Mucosa of rectum (tissue), 2 donors: ENCODE data around the gene KIF26B.
"Not testable (repeated sequence)": the region's sequence is repeated elsewhere in the genome, so short reads cannot be mapped to it uniquely, and the experiment has no call there.

Source experiments
- H3K27ac ChIP-seq, 2 donors: one replicate each; pipeline ENCODE4 v1.7.0; 2013; ENCODE audit warnings: inconsistent platforms in 2 of 2, low read depth in 2 of 2, low read length in 2 of 2
- H3K27me3 ChIP-seq, 2 donors: one replicate each; pipeline ENCODE4 v1.7.0; 2013; ENCODE audit warnings: low read length in 2 of 2; ENCODE audit not compliant: control insufficient read depth in 2 of 2, insufficient read depth in 2 of 2
- H3K36me3 ChIP-seq, 2 donors: one replicate each; pipeline ENCODE4 v1.7.0; 2013; ENCODE audit warnings: low read length in 2 of 2; ENCODE audit not compliant: control insufficient read depth in 2 of 2, insufficient read depth in 2 of 2
- H3K4me1 ChIP-seq, 2 donors: one replicate each; pipeline ENCODE4 v1.7.0; 2013; ENCODE audit warnings: low read length in 2 of 2, mild to moderate bottlenecking in 1 of 2; ENCODE audit not compliant: control insufficient read depth in 2 of 2, insufficient read depth in 2 of 2
- H3K4me3 ChIP-seq, 2 donors: one replicate each; pipeline ENCODE4 v1.7.0; 2013; ENCODE audit warnings: low read length in 2 of 2
- H3K9ac ChIP-seq, 2 donors: one replicate each; pipeline ENCODE4 v1.7.0; 2013; ENCODE audit warnings: low read length in 2 of 2, low read depth in 1 of 2, mild to moderate bottlenecking in 1 of 2
- H3K9me3 ChIP-seq, 2 donors: one replicate each; pipeline ENCODE4 v1.7.0; 2013; ENCODE audit warnings: low read length in 2 of 2; ENCODE audit not compliant: control insufficient read depth in 2 of 2
- donor health status: healthy.
- donor health status: Normal muscosa, but diverticular disease.

Gene KIF26B

DNA sequence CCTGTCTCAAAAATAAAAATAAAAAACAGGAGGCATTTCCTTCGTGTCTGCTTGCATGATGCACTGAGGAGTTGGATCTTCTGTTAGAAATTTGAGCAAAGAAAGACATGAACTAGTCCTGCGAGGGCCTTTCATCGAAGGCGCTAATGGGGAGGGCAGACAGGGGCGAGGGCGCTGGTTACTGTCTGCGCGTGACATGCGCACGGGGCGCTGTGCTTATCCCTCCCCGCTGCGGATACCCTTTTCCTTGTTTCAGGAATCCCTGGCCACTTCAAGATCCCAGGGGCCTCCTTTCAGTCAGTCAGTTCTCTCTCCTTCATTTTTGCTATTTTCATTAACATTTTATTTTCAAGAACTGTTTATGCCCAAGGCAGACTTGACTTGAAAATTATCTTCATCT, 545.8 kb downstream of the KIF26B start:
- no peaks in the 10 kb centered on the region for H3K4me1 ChIP-seq
- no peak overlapping the region for H3K9ac ChIP-seq
- H3K9me3 ChIP-seq: no peaks in the 10 kb centered on the region
- no peaks in the 10 kb centered on the region for H3K27me3 ChIP-seq
- no peak overlapping the region for H3K27ac ChIP-seq
- no peaks in the 10 kb centered on the region for H3K36me3 ChIP-seq
- H3K4me3 ChIP-seq: no peak overlapping the region

DNA sequence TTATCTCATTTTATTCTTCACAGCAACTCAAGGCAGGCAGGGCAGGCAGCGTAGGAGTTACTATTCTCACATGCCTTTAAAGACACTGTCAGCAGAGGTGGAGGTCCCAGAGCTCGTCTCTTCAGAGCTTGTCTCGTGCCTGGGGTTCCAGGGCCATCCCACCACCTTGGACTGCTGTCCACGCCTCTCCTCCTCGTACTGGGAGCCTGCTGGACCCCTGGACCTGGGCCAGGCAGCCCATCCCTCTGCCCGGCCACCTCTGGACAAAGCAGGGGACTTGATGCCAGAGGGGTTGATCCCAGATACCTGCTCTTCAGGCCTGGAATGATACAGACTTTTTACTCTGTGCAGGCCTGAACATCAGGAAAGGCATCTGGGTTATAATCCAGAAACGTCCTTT, 546.8 kb downstream of the KIF26B start:
- H3K27ac ChIP-seq: no peak overlapping the region
- no peaks in the 10 kb centered on the region for H3K27me3 ChIP-seq
- no peak overlapping the region for H3K4me3 ChIP-seq
- no peak overlapping the region for H3K9ac ChIP-seq
- no peaks in the 10 kb centered on the region for H3K9me3 ChIP-seq
- H3K4me1 ChIP-seq: no peaks in the 10 kb centered on the region
- H3K36me3 ChIP-seq: no peaks in the 10 kb centered on the region

DNA sequence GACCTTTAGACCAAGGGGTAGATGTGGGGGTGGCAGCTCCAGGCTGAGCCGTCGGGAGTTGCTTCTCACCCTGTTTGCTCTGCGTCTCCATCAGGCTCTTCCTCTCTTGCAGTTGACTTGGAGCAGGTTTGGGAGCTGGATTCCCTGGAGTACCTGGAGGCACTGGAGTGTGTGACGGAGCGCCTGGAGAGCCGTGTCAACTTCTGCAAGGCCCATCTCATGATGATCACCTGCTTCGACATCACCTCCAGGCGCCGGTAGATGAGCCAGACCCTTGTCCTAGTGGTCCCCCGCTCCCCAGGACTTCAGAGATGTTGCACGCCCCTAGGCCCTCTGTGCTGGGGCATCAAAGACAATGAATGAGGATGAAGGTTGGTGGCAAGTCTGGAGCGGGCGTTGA, 547.6 kb downstream of the KIF26B start:
- no peaks in the 10 kb centered on the region for H3K9me3 ChIP-seq
- no peaks in the 10 kb centered on the region for H3K27me3 ChIP-seq
- H3K36me3 ChIP-seq: no peaks in the 10 kb centered on the region
- no peak overlapping the region for H3K9ac ChIP-seq
- H3K27ac ChIP-seq: no peak overlapping the region
- H3K4me3 ChIP-seq: no peak overlapping the region
- no peaks in the 10 kb centered on the region for H3K4me1 ChIP-seq

DNA sequence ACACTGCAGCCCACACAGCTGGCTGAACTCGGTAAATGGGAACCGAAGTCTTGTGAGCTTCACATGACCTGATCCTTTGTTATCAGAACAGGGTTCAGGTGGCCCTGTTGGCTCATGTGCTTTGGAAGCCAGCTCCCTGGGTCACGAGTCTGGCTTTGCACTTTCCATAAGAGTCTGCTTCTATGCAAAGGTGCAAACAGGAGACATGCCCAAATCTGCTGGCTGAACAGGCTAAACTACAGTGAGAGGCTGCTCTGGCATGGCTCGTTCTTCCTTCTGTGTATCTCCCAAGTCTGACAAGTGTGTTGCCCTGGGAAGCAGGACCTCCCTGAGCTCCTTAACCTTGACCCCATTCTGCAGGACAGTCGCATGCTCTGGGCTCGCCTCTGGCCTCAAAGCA, 549.6 kb downstream of the KIF26B start:
- H3K27ac ChIP-seq: no peak overlapping the region
- H3K4me1 ChIP-seq: no peaks in the 10 kb centered on the region
- H3K27me3 ChIP-seq: no peaks in the 10 kb centered on the region
- H3K9me3 ChIP-seq: no peaks in the 10 kb centered on the region
- H3K4me3 ChIP-seq: no peak overlapping the region
- H3K9ac ChIP-seq: no peak overlapping the region
- H3K36me3 ChIP-seq: no peaks in the 10 kb centered on the region

DNA sequence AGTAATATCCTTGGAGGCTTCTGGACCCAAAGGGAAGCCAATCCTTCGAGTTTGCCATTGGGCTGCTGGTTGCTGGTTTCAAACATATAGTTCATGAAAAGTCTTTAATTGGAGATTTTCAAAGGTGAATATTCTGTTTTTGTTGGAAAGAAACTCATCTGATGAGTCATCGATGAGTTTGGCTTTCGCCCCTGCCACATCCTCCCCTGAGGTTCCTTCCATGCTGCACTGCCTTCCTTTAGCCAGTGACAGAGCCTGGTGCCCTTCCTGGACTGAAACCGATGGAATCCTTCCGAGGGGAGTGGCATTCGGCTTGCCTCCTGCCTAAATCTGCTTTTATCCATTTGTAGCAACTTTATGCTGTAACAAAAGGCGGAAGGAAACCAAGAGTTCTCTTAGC, 550.0 kb downstream of the KIF26B start:
- no peaks in the 10 kb centered on the region for H3K27me3 ChIP-seq
- no peak overlapping the region for H3K4me3 ChIP-seq
- H3K27ac ChIP-seq: no peak overlapping the region
- H3K4me1 ChIP-seq: no peaks in the 10 kb centered on the region
- H3K9ac ChIP-seq: no peak overlapping the region
- no peaks in the 10 kb centered on the region for H3K36me3 ChIP-seq
- H3K9me3 ChIP-seq: no peaks in the 10 kb centered on the region

DNA sequence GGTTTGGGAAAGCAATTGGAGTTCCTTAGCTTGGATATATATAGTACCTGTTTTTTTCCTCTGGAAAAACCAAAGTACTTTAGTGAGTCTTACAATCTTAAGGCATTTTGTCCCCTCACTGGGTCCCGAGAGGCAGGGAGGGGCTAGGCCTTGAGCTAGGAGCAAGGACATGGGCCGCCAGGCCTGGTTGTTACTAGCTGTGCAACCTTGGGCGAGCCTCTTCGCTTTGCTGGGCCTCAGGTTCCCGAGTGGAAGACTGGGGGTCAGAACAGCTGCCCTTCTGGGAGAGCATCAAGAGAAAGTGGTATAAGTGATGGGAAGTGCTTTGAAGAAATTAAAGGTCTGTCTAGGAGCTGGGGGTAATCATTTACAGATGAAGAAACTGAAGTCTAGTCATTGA, 553.2 kb downstream of the KIF26B start:
- Histone ChIP-seq H3K4me1 (no peaks in the 10 kb centered on the region), H3K9ac (no peak overlapping the region)

DNA sequence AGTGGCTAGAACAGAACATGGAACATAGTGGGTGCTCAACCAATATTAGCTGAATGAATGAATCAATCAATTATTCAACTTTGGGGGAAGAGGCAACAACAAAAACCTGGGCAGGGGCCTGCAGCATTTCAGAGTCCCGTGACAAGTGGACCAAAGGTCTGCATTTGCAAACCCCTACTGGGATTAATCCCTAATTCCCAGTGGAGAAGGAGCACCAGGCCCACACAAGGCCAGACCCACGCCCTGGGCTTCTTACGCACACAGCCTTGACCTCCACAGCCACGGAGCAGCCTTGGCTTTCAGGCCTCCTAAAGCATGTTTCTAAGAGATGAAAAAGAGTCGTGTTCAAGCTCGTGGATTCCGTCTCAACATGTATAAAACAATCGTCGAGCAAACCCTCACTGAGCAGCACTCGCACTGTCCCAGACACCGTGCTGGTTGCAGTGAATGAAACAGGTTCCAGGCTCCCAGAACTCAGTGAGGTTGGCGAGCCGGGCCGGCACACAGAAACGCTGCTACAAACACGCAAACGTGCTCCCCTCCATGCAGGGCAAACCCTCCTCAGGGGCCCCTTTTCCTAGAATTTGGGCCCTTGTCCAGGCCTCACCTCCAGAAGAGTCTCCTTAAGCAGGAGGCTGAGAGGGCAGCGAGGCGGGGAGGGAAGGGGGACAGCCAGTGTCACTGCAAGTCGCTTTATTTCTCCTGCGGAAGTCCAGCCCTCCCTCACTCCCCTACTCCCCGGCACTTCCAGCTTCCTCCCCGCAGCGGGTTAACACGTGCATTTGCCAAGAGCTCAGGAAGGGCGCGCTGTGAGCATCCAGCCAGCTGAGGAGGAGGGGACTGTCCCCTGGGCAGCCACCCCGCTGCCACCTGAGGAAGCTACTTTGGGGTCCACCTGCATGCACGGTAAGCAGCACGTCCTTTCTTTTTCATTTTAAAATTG, 556.4 kb downstream of the KIF26B start:
- H3K4me3 ChIP-seq: no peak overlapping the region

More for the DNA sequence above, 553.2 kb downstream of the KIF26B start:
- H3K4me3 ChIP-seq: no peak overlapping the region
- no peaks in the 10 kb centered on the region for H3K9me3 ChIP-seq
- no peaks in the 10 kb centered on the region for H3K36me3 ChIP-seq
- no peak overlapping the region for H3K27ac ChIP-seq
- no peaks in the 10 kb centered on the region for H3K27me3 ChIP-seq

DNA sequence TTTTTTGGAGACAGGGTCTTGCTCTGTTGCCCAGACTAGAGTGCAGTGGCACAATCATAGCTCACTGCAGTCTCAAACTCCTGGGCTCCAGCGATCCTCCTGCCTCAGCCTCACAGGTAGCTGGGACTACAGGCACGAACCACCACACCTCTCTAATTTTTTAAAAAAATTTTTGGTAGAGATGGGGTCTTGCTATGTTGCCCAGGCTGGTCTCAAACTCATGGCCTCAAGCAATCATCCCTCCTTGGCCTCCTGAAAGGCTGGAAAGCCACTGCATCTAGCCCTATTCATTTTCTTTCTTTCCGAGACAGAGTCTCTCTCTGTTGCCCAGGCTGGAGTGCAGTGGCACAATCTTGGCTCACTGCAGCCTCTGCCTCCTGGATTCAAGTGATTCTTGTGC, 559.2 kb downstream of the KIF26B start:
- not testable (repeated sequence) for H3K27ac ChIP-seq, H3K9ac ChIP-seq, H3K36me3 ChIP-seq, H3K9me3 ChIP-seq, H3K4me3 ChIP-seq, H3K4me1 ChIP-seq, H3K27me3 ChIP-seq

More for the DNA sequence above, 556.4 kb downstream of the KIF26B start:
- Histone ChIP-seq H3K27me3 (no peaks in the 10 kb centered on the region), H3K27ac (no peak overlapping the region), H3K36me3 (no peaks in the 10 kb centered on the region), H3K9ac (no peak overlapping the region), H3K4me1 (no peaks in the 10 kb centered on the region), H3K9me3 (no peaks in the 10 kb centered on the region)

DNA sequence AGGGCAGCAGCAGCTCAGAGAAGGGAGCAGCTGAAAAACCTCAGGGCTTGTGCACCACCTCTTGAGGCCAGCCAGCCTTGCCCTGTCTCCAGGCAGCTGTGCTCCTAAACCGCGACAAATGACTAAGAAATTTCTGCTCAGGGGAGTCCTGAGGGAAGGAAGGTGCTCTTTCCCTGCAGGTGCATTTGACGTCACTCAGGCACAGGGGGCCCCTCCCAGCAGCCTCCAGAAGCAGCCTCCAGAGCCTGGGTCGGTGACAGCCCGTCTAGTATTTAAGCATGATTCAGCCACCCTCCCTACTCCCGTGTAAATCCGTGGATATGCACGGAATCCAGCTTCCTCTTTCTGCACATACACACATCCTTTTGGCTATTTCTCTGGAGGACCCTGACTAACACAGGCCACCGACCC, 560.5 kb downstream of the KIF26B start:
- Histone ChIP-seq H3K36me3 (no peaks in the 10 kb centered on the region), H3K9me3 (no peaks in the 10 kb centered on the region), H3K27me3 (no peaks in the 10 kb centered on the region), H3K4me1 (no peaks in the 10 kb centered on the region), H3K4me3 (no peak overlapping the region), H3K9ac (no peak overlapping the region), H3K27ac (no peak overlapping the region)

DNA sequence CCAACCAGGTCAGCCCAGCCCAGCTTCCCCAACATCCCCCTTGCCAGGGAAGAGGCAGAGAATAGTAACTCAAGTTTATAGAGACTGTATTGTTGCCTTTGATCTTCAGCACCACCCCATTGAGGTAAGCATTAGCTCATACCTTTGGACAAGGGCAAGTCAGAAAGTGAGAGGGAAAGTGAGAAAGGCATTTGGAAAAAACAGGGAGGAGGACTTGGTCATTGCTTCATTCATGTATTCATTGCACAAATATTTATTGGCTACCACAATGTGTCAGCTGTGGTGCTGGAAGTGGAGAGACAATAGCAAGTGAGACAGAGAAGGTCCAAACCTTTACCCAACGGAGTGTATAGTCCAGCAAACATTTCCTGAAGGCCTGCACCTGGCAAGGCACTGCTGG, 561.2 kb downstream of the KIF26B start:
- no peaks in the 10 kb centered on the region for H3K27me3 ChIP-seq
- no peaks in the 10 kb centered on the region for H3K36me3 ChIP-seq
- H3K9ac ChIP-seq: no peak overlapping the region
- H3K4me1 ChIP-seq: no peaks in the 10 kb centered on the region
- H3K4me3 ChIP-seq: no peak overlapping the region
- no peaks in the 10 kb centered on the region for H3K9me3 ChIP-seq
- H3K27ac ChIP-seq: no peak overlapping the region
